GM18868 (cell line): ENCODE results near the gene RARS2.
"Not testable (repeated sequence)": the region's sequence is repeated elsewhere in the genome, so short reads cannot be mapped to it uniquely, and the experiment has no call there.

Experiments used
- ATAC-seq: cut with Tn5 transposase; IDR thresholded peaks from one replicate; pipeline ENCODE4 v1.9.1; 2021; ENCODE audit warnings: mild to moderate bottlenecking, moderate library complexity; ENCODE audit not compliant: unreplicated experiment

Gene RARS2

GRCh38 chr6:87504441-87504840 lies 85.3 kb downstream of the RARS2 start:
- ATAC-seq: no peak

DNA sequence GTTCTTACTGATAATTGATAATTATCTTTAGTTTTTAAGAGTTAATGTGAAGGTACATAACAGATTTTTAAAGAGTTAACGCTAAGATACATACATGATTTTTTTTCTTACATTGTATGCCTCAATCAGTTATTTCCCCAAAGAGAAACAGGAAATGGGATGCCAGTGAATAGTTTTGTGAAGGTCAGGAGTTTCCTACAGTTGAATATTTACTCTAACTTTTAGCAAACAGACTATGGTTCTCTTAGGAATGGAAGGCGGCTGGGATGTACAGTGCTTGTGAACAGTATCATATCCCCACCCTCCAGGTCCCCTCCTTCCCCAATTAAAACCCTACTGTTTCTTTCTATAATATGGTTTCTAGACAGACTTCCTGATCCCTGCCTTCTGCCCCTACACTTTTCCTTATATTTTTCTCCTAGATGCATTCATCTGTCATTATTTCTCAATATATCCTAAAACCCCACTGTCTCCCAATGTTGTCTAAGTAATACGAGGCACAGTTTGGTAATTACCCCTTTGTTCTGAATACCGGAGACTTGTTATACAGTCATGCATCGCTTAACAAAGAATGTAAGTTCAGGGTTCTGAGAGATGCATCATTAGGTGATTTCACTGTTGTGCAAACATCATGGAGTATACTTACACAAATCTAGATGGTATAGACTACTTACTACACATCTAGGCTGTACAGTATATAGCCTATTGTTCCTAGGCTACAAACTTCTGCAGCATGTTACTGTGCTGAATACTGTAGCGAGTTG lies 87.8 kb downstream of the RARS2 start:
- ATAC-seq: no peak

GRCh38 chr6:87498048-87498447 lies 91.7 kb downstream of the RARS2 start:
- no peak for ATAC-seq

GRCh38 chr6:87494761-87495422 lies 94.9 kb downstream of the RARS2 start:
- peak; percentile 94 for ATAC-seq

DNA sequence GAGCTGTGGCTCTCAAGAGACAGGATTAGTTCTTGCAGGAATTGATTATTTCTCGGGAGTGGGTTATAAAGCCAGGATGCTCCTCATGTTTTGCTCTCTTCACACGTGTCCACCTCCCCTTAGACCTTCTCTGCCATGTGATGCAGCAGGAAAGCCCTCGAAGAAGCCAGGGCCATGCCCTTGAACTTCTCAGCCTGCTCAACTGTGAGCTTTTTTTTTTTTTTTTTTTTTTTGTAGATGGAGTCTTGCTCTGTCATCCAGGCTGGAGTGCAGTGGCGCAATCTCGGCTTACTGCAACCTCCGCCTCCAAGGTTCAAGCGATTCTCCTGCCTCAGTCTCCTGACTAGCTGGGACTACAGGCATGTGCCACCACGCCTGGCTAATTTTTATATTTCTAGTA lies 100.5 kb downstream of the RARS2 start:
- not testable (repeated sequence) for ATAC-seq

DNA sequence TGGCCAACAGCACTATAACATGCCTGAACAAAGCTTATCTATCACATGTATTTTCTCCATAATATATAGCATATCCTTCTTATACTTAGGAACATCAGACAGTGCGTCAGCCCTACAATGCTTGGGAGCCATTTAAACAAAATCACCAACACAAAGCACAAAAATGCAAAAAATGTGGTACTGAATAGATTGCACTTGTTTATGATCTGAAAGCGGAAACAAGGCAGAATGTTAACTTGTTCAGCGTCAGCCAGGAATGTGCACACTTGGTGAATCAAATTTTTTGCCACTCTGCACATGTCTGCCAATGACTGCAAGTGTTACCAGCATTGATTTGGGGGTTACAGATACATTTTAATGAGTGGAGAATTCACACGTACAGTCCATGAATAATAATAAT lies 102.2 kb downstream of the RARS2 start:
- no peak for ATAC-seq

DNA sequence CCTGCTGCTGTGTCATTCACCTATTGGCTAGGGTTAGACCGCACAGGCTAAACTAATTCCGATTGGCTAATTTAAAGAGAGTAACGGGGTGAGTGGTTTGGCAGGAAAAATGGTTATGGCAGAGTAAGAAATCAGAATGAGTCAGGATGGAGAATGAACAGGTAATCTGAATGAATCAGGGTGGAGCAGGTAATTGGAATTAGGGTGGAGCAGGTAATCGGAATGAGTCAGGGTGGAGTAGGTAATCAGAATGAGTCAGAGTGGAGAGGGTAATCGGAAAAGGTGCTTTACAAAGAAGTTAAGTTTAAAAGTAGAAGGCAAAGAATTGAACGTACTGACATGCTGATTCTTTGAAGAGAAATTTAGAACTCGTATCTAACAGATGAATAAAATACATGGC lies 105.3 kb downstream of the RARS2 start:
- no peak for ATAC-seq

- no peak for ATAC-seq
These were observed 105.9 kb downstream of the RARS2 start for GRCh38 chr6:87483929-87484328.

- ATAC-seq: no peak
These were observed 107.4 kb downstream of the RARS2 start for GRCh38 chr6:87482366-87482765.

DNA sequence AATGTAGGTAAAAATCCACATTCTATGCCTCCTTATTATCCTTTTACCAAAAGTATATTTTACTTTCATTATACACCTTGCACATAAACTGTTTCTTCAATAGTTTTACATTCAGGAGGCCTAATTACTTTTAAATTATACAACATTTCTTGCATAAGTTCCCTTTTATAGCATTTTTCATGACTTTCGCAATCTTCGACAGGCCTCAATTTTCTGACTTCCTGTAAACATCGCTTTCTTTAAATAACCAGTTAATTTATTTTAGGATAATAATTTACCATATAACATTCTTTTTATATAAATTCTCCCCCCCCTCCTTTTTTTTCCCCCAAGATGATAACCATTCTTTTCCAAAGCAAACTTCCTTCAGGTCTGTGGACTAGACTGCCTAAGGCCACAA lies 107.9 kb downstream of the RARS2 start:
- ATAC-seq: no peak

DNA sequence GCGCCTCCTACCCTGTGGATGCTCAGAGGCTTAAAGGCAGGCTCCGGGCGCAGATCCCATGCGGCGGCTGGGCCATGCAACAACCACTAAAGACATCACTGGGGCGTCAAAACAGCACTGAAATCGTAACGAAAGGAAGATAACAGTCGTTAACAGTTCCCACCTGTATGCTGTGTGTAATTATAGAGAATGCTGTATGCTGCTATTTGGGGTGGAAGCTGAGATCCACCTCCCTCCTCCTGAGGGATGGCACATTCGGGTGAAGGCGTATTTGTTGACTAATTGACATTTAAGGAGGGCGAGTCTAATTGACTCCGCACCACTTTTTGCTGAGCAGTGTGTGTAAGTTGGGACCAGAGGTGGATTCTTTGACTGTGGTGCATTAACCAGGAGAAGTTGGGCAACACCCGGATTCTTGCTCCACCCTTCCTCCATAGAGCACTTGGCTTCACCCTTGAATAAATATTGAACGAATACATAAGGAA lies 116.3 kb downstream of the RARS2 start:
- ATAC-seq: peak; percentile 67

GRCh38 chr6:87472525-87473418 lies 117.0 kb downstream of the RARS2 start, which contains the start of gene SLC35A1:
Gene SLC35A1, plus strand, starts transcription at chr6:87472974. Its CDS starts 30 bp downstream, at chr6:87473004.
- ATAC-seq: peak; percentile 95

- ATAC-seq: no peak
These were observed 124.7 kb downstream of the RARS2 start for GRCh38 chr6:87465051-87465450.
